BJ (cell line): ENCODE data around the gene UPK3A. TPM values are rescaled to one million over a fixed set of nuclear protein-coding genes. Genes with fewer than 3 reads are reported as not detected.
"Not testable (repeated sequence)": the region's sequence is repeated elsewhere in the genome, so short reads cannot be mapped to it uniquely, and the experiment has no call there.

Experiments used
- CTCF ChIA-PET: fragments of 350-600 bp; formaldehyde crosslinking; extraction: SDS; loops from one replicate; lab custom pipeline; 2021; ENCODE audit warnings: antibody characterized with exemption, inconsistent platforms; lab: Yijun Ruan, JAX
- POLR2A ChIA-PET: fragments of 300-600 bp; sonication (Branson Sonifier 250); formaldehyde crosslinking; extraction: SDS; loops from one replicate; lab custom pipeline; 2021; ENCODE audit warnings: antibody characterized with exemption; lab: Charles Lee
- DNase-seq: peaks from one replicate; pipeline ENCODE4 v3.0.0-alpha.2; 2011; ENCODE audit warnings: low read depth
- H3K27me3 ChIP-seq: 2 replicates; pipeline ENCODE4 v1.6.0; 2011; ENCODE audit warnings: low read length; ENCODE audit not compliant: control insufficient read depth, insufficient read depth
- H3K36me3 ChIP-seq: 2 replicates; pipeline ENCODE4 v1.5.1; 2011; ENCODE audit warnings: low read length; ENCODE audit not compliant: control insufficient read depth, insufficient read depth
- H3K4me3 ChIP-seq: 2 replicates; pipeline ENCODE4 v1.5.1; 2011; ENCODE audit warnings: low read depth, mild to moderate bottlenecking, control low read depth, low read length
- CTCF ChIP-seq: IDR thresholded peaks from 2 replicates; pipeline ENCODE4 v1.5.1; 2011; ENCODE audit warnings: low read depth, mild to moderate bottlenecking, control low read depth, inconsistent platforms, low read length, moderate library complexity; ENCODE audit not compliant: insufficient read depth
- polyA plus RNA-seq: library from polyadenylated mRNA; depleted of rRNA; stranded (reverse); fragments of >200 nt; gene quantifications from 2 replicates; pipeline ENCODE4 v1.2.3, GENCODE V29; 2011

Gene UPK3A
- polyA plus RNA-seq, 1 experiment, result not detected

GRCh38 chr22:45276507-45277105 is 8.1 kb upstream of the UPK3A start:
- DNase-seq, result no peak
- Histone ChIP-seq H3K36me3 (no peaks in the 10 kb centered on the region), H3K27me3 (no peaks in the 10 kb centered on the region), H3K4me3 (no peak overlapping the region)
- ChIA-PET POLR2A (no interaction called here), CTCF (interaction anchor here (0.8 kb wide), 1 partner anchor 157 kb away, joined by 3 read pairs; no protein-coding TSS in a partner anchor)
- no peak for TF ChIP-seq CTCF

- H3K4me3 ChIP-seq, H3K36me3 ChIP-seq, POLR2A ChIA-PET, CTCF ChIA-PET, H3K27me3 ChIP-seq, DNase-seq: not testable (repeated sequence)
These were observed 7.0 kb upstream of the UPK3A start for GRCh38 chr22:45277720-45278119.

GRCh38 chr22:45278125-45278524 is 6.6 kb upstream of the UPK3A start:
- ChIA-PET POLR2A (no interaction called here), CTCF (no interaction called here)
- no peak for DNase-seq
- Histone ChIP-seq H3K4me3 (no peak overlapping the region), H3K27me3 (peaks cover 3% of the 10 kb centered on the region; the same call in 1 of the 2 replicates), H3K36me3 (no peaks in the 10 kb centered on the region)
- TF ChIP-seq CTCF, result no peak

GRCh38 chr22:45280587-45280980 is 4.2 kb upstream of the UPK3A start:
- ChIA-PET POLR2A (no interaction called here), CTCF (no interaction called here)
- Histone ChIP-seq H3K4me3 (no peak overlapping the region), H3K27me3 (peaks cover 5% of the 10 kb centered on the region), H3K36me3 (no peaks in the 10 kb centered on the region)
- no peak for DNase-seq
- TF ChIP-seq CTCF, result no peak

- no peak for DNase-seq
- ChIA-PET POLR2A (no interaction called here), CTCF (no interaction called here)
- Histone ChIP-seq H3K36me3 (no peaks in the 10 kb centered on the region), H3K27me3 (peaks cover 9% of the 10 kb centered on the region), H3K4me3 (no peak overlapping the region)
- TF ChIP-seq CTCF, result no peak
These were observed 3.7 kb upstream of the UPK3A start for GRCh38 chr22:45281010-45281409.
